ENCODE results near the gene CEP170B.
A peak's percentile ranks its signal among the peaks of the same experiment; 100 is the strongest.
"Not testable (repeated sequence)": the region's sequence is repeated elsewhere in the genome, so short reads cannot be mapped to it uniquely, and the experiment has no call there.

Gene CEP170B

GRCh38 chr14:104844306-104845032 lies 20.6 kb upstream of the CEP170B start:
- no peak for DNase-seq (ENCODE audit: low spot score)

GRCh38 chr14:104845033-104845666 lies 19.9 kb upstream of the CEP170B start:
- no peak for DNase-seq (ENCODE audit: low spot score)

GRCh38 chr14:104845834-104846441 lies 19.1 kb upstream of the CEP170B start:
- no peak for DNase-seq (ENCODE audit: low spot score)

GRCh38 chr14:104852280-104852663 lies 12.8 kb upstream of the CEP170B start:
- no peak for DNase-seq (ENCODE audit: low spot score)

- DNase-seq (ENCODE audit: low spot score): no peak
Observed at GRCh38 chr14:104855532-104856090, 9.5 kb upstream of the CEP170B start.

GRCh38 chr14:104856157-104856868 lies 8.8 kb upstream of the CEP170B start:
- no peak for DNase-seq (ENCODE audit: low spot score)

- no peak for DNase-seq (ENCODE audit: low spot score)
Observed at GRCh38 chr14:104856869-104857860, 7.9 kb upstream of the CEP170B start.

- DNase-seq (ENCODE audit: low spot score): not testable (repeated sequence)
Observed at GRCh38 chr14:104857931-104858330, 7.1 kb upstream of the CEP170B start.

GRCh38 chr14:104858811-104859426 lies 6.1 kb upstream of the CEP170B start:
- peak; percentile 30 for DNase-seq (ENCODE audit: low spot score)

- DNase-seq (ENCODE audit: low spot score): no peak
Observed at GRCh38 chr14:104859900-104860299, 5.2 kb upstream of the CEP170B start.

GRCh38 chr14:104860414-104860813 lies 4.7 kb upstream of the CEP170B start:
- no peak for DNase-seq (ENCODE audit: low spot score)

GRCh38 chr14:104863131-104863862 lies 1.8 kb upstream of the CEP170B start:
- no peak for DNase-seq (ENCODE audit: low spot score)

- no peak for DNase-seq (ENCODE audit: low spot score)
Observed at GRCh38 chr14:104863923-104864266, 1.2 kb upstream of the CEP170B start.

GRCh38 chr14:104864267-104865080 lies 594 bp upstream of the CEP170B start:
- DNase-seq (ENCODE audit: low spot score): no peak

GRCh38 chr14:104865631-104866441 lies 768 bp downstream of the CEP170B start:
- no peak for DNase-seq (ENCODE audit: low spot score)

GRCh38 chr14:104866451-104867370 lies 1.6 kb downstream of the CEP170B start:
- no peak for DNase-seq (ENCODE audit: low spot score)

- no peak for DNase-seq (ENCODE audit: low spot score)
Observed at GRCh38 chr14:104867371-104868059, 2.4 kb downstream of the CEP170B start.
